HG03354 (cell line): ENCODE measurements around the gene SIDT2.

Experiments
- ATAC-seq: cut with Tn5 transposase; IDR thresholded peaks from one replicate; pipeline ENCODE4 v1.9.1; 2021; ENCODE audit warnings: mild to moderate bottlenecking; ENCODE audit not compliant: unreplicated experiment, poor library complexity, severe bottlenecking

Gene SIDT2

DNA sequence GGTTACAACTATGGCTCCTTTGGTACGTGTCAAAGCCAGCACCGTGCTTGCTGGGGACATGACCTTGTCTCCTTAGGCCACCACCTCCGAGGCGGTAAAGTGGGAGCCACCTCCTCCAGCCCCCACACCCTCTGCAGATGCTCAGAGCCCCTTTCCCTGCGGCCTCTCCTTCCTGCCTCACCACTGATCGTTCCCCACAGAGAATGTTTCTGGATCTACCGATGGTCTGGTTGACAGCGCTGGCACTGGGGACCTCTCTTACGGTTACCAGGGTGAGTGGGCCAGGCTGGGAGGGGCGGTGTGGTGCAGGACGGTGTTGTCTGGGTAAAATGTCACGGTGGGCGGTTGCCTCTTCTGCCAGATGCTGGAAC is 8.9 kb downstream of the SIDT2 start:
- no peak for ATAC-seq

DNA sequence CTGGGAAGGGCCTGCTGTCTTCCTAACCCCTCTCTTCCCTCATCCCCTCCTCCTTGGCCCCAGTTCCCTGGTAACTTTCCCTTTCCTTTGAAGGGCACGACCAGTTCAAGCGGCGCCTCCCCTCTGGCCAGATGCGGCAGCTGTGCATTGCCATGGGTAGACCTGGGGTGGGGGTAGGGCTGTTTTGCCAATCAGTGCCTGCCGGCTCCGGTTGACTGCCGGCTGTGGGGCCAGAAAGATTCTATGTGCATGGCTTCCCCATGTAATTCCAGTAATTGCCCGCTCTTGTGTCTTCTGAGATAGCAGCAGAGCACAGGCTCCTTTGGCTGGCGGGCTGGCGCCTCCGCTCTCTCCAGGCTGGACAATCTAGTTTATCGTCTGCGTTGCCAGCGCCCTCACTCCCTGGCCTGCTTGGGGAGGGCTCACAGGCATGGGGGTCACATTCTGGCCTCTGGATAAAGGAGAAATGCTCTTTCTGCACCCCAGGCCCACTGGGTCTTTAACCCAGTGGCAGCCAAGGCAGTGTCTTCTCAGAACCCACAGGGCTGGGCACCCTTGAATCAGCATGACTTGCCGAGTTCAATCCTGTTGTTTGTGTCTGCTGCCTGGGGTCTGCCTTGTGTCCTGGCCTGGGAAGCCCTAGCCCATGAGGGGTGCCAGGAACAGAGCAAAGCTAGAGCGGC is 9.4 kb downstream of the SIDT2 start:
- ATAC-seq = no peak

DNA sequence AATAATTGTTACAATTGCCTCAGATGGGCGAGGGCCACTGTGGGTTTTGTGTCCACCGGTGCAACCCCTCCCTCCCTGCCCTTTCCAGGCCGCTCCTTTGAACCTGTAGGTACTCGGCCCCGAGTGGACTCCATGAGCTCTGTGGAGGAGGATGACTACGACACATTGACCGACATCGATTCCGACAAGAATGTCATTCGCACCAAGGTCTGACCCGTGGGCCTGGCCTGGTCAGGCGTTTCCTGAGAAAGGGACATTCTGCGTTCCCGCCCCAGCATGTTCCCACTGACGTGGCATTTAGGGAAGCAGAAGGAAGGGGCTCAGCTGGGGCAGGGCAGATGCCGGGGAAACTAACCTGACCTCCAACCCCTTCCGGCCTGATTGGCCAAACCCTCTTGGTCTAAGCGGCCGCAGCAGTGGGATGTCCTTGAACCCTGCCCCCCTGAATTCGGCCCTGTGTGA is 10.1 kb downstream of the SIDT2 start:
- no peak for ATAC-seq

DNA sequence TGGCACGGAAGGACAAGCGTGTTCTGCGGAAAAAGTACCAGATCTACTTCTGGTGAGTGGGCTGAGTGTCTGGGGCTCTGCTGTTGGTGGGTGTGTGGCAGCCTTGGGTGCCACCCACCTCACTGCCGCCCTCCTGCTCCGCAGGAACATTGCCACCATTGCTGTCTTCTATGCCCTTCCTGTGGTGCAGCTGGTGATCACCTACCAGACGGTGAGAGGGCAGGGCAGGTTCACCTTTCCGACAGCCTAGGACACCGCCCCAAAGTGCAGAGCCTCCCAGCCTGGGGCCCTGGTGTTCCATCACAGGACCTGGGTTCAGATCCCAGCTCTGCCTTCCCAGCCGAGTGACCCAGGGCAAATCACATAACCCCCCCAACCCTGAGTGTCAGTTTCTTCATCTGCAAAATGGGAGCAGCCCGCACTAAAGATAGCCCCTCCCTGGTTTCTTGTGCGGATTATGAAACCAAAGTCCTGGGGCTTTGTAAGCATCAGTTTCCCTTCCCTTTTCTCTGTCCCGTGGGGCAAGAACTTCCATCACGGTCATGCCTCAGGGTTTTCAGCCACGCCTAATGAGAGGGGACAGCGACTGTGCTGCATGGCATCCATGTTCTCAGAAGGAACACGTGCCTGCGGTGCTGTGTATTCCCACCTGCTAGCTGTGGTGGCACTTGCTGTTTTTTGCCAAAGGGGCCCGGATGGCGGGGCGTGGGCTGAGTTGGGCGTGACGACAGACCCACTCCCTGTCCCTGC is 10.8 kb downstream of the SIDT2 start:
- ATAC-seq = peak; percentile 55

DNA sequence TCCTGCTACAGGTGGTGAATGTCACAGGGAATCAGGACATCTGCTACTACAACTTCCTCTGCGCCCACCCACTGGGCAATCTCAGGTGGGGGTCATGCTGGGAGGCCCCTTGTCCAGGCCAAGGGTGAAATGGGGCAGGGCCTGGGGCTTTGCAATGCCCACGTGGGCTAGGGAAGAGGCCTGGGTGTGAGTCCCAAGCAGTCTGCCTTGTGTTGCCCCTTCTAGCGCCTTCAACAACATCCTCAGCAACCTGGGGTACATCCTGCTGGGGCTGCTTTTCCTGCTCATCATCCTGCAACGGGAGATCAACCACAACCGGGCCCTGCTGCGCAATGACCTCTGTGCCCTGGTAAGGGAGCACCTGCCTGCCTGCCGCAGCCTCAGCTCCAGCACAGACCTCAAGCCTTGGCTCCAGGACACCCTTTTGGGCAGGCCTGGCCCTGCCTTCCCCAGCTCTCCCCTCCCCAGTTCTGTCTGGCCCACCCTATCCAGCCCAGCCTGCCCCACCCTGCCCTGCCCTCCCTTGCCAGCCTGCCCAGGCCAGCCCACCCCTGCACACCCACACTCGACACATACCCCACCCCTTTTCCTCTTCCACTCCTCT is 11.5 kb downstream of the SIDT2 start:
- ATAC-seq = no peak

DNA sequence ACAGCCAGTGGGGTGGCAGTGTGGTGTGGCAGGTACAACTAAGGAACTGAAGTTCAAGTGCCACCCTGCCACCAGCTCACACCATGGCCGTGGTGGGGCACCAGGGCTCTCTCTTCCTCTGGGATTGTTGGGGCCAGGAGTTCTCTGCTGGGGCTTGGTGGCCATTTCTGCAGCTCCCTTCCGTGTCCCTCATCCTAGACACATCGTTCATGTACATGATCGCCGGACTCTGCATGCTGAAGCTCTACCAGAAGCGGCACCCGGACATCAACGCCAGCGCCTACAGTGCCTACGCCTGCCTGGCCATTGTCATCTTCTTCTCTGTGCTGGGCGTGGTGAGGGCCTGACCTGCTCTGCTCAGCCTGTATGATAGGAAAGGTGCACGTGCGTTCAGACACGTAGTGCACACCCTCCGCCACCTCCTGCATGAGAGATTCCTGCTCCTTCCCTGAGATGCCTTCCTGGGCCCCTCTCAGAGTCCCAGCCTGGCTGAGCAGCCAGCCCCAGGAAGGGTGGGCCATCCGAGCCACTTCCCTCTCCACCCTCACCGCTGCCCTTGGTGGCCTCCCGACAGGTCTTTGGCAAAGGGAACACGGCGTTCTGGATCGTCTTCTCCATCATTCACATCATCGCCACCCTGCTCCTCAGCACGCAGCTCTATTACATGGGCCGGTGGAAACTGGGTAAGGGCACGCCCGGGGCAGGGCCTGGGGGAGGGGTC is 13.3 kb downstream of the SIDT2 start:
- no peak for ATAC-seq

DNA sequence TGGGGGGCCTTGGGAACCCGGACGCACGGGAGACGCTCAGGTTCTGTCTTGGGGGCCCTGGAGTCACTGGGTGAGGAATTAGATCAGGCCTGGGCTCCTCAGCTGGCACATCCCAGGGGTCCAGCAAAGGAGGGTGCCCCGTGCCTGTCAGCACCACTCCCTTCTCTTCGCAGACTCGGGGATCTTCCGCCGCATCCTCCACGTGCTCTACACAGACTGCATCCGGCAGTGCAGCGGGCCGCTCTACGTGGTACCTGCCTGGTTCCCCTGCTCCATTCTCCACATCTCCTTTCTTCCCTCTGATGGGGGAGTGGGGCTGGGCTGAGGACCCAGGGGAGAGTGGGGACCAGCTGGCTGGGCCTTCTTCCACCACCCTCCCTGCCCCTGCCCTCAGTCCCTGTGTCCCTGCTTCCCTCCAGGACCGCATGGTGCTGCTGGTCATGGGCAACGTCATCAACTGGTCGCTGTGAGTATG is 13.9 kb downstream of the SIDT2 start:
- no peak for ATAC-seq

DNA sequence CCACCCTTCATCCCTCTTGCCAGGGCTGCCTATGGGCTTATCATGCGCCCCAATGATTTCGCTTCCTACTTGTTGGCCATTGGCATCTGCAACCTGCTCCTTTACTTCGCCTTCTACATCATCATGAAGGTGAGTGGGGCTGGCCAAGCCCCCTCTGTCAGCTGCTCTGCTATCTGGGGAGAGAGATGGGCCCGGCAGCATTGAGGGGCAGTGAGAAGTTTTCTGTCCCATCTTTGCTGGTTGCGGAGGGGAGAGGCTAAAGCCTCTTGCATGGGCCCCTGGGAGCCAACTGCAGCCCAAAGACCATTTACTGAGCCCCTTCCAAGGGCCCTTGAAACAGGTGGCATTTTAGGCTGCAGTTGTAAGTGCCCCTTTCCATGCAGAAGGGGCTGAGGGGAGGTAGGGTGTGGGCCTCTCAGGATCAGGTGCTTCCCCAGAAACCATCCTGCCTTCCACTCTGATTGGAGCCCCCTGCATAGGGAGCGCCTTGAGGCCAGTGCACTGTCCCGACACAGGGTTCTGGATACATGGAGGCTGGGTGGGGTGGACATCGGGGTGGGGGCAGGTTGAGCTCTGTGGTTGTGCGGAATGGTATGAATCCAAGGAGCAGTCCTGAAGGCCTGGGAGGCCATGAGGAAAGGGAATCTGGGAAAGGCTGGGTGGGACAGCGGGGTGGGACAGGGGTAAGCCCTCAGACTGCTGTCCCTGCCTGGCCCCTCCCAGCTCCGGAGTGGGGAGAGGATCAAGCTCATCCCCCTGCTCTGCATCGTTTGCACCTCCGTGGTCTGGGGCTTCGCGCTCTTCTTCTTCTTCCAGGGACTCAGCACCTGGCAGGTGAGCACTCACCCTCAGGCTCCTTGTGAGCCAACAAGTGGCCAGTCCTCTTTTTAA is 14.8 kb downstream of the SIDT2 start:
- ATAC-seq = no peak

DNA sequence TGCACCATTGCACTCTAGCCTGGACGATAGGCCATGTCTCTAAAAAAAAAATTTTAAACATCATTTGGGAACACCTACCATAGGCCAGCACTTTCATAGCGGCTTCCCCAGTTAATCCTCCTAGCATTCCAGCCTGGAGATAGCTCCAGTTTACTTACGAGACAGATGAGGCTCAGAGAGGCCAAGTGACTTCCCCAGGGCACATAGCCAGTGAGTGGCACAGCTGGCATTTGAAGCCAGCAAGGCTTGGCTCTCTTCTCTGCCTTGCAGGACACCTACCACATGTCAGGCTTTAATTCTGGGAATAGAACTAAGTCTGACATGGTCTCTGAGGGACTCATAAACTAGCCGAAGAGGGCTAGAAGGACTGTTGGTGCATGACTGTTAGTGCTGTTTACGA is 15.7 kb downstream of the SIDT2 start:
- ATAC-seq = no peak

DNA sequence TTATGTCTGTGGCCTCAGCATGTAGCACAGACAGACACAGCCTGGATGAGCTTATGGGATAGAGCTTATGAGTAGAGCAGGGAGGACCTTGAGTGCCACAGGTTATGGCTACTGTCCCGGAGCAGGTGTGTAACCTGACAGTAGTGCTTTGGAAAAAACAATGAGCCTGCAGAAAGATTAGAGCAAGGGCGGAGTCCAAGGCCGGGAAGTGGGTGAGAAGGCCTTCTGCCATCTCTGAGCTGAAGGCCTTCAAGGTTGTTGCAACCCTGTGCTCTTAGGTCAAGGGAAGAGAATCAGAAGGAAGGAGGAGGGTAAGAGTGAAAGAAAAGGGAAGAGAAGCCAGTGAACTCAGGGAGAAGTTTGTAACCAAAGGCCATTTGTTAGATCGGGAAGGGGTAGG is 16.7 kb downstream of the SIDT2 start:
- ATAC-seq = no peak

DNA sequence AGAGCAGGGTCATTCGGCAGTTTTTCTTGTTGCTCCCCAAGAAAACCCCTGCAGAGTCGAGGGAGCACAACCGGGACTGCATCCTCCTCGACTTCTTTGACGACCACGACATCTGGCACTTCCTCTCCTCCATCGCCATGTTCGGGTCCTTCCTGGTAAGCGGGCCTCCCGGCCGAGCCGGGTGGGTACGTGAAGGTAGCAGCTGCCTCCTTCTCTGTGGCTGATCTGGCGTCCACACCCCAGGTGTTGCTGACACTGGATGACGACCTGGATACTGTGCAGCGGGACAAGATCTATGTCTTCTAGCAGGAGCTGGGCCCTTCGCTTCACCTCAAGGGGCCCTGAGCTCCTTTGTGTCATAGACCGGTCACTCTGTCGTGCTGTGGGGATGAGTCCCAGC is 17.2 kb downstream of the SIDT2 start:
- no peak for ATAC-seq

DNA sequence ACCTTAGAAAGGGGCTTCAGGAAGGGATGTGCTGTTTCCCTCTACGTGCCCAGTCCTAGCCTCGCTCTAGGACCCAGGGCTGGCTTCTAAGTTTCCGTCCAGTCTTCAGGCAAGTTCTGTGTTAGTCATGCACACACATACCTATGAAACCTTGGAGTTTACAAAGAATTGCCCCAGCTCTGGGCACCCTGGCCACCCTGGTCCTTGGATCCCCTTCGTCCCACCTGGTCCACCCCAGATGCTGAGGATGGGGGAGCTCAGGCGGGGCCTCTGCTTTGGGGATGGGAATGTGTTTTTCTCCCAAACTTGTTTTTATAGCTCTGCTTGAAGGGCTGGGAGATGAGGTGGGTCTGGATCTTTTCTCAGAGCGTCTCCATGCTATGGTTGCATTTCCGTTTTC is 18.5 kb downstream of the SIDT2 start:
- no peak for ATAC-seq

DNA sequence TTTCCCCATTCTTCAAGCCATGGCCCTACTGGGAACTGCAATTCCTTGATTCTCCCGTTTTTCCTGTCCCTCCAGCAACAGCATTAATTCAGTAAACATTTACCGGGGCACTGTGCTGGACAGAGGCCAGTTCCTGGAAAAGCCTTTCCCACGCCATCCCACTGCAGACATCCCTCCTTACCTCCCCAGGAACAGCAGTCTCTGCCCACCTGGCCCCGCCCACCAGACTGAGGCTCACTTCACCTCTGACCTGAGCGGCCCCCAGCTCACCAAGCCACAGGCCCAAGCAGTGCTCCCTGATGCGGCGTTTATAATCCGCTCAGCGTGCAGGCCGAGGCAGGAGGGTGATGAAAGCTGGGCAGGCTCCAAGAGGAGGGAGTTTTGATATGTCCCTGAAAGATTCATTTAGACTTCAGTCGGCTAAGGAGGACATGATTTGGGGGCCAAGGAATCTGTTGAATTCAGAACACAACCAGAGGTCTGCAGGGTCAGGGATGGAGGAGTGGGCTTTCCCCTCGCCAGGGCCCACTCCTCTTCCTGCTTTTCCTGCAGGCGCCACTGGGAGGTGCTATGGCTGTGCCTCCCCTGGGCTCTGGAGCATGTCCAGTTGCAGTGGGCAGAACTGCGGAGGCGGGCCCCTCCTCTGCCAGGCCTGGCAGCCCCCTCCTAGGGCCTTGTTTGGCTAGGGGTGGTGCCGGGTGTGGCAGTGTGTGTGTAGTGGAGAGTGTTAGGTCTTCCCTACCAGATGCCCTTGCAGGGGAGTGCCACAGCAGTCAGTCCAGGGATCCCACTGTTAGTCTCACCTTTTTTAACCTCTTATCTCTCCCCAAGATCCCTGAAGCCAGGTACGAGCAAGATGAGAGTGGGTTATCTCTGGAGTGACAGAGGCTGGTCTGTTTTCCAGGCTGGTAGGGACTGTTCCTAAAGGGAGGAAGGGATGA is 19.2 kb downstream of the SIDT2 start:
- no peak for ATAC-seq

DNA sequence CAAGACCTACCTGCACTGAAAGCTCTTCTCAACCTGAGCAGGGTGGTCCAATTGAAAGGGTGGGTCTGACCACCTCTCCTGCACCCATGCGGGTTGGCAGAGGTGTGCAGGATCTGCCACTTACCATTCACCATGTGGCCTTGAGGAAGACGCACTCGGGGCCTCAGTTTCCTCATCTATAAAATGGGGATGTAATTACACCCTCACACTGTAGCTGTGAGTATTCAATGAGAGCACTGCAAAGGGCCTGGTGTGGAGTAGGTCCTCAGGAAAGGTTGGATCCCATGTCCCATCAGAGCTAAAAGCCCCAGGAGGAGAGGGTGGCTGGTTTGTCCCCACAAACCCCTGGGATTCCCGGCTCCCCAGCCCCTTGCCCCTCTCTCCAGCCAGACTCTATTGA is 20.1 kb downstream of the SIDT2 start:
- no peak for ATAC-seq

DNA sequence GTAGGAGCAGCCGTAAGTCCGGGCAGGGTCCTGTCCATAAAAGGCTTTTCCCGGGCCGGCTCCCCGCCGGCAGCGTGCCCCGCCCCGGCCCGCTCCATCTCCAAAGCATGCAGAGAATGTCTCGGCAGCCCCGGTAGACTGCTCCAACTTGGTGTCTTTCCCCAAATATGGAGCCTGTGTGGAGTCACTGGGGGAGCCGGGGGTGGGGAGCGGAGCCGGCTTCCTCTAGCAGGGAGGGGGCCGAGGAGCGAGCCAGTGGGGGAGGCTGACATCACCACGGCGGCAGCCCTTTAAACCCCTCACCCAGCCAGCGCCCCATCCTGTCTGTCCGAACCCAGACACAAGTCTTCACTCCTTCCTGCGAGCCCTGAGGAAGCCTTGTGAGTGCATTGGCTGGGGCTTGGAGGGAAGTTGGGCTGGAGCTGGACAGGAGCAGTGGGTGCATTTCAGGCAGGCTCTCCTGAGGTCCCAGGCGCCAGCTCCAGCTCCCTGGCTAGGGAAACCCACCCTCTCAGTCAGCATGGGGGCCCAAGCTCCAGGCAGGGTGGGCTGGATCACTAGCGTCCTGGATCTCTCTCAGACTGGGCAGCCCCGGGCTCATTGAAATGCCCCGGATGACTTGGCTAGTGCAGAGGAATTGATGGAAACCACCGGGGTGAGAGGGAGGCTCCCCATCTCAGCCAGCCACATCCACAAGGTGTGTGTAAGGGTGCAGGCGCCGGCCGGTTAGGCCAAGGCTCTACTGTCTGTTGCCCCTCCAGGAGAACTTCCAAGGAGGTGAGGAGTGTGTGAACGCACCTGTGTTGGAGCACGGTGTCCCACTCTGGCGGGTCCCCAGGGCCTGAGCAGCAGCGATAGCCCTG is 20.7 kb downstream of the SIDT2 start, which contains the start of gene TAGLN:
TSS of gene TAGLN (plus strand) at position 318 of the 863 bp plus-strand sequence. CDS start 3,644 bp downstream, outside the sequence.
- no peak for ATAC-seq

DNA sequence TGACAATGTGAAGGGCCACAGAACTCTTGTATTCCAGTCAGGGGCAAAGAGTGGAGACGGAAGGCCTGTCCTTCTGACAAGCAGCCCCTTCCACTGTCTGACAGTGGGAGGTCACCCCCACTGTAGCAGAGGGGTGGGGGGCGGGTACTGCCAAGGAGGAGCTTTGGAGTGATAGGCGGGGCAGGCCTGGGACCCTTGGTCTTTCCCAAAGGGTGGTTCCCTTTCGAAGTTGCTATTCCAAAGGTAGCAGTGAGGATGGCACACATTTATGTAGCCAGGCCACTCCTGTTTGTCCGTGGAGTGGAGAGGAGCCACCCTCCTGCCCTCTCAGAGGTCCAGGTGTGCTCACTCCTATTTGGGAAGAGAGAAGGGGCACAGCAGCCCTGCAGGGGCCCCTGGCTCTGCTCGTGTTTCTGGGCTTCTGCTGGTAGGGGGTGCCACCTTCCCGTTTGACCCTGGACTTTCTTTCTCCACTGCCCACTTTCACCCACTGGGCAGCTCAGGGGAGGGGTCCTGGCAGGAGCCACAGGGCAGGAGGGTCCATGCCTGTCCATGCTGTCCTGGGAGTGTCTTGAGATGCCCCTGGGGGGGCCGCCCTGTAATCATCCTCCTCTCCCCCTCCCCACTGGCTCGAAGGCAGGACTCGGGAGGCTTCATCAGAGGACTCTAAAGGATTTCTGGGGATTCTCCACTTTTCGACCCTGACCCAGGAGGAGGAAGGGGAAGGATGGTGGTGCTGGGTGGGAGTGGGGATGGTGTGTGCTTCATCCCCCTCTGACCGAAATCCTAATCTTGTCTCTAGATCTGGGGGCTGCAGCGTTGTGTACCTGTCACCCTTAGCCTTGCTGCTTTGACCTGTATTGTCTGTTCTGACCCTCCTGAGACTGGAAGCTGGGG is 21.6 kb downstream of the SIDT2 start:
- ATAC-seq = no peak
